ENCODE measurements around the gene CCDC78. TPM values are rescaled to one million over a fixed set of nuclear protein-coding genes. Genes with fewer than 3 reads are reported as not detected.

CCDC78 gene
- total and polyA plus RNA-seq, 2 of the 13 experiments (the other 11 are each of a cell fraction or from before 2014, with no cell fraction given) = 0.53 to 1.5 TPM

DNA sequence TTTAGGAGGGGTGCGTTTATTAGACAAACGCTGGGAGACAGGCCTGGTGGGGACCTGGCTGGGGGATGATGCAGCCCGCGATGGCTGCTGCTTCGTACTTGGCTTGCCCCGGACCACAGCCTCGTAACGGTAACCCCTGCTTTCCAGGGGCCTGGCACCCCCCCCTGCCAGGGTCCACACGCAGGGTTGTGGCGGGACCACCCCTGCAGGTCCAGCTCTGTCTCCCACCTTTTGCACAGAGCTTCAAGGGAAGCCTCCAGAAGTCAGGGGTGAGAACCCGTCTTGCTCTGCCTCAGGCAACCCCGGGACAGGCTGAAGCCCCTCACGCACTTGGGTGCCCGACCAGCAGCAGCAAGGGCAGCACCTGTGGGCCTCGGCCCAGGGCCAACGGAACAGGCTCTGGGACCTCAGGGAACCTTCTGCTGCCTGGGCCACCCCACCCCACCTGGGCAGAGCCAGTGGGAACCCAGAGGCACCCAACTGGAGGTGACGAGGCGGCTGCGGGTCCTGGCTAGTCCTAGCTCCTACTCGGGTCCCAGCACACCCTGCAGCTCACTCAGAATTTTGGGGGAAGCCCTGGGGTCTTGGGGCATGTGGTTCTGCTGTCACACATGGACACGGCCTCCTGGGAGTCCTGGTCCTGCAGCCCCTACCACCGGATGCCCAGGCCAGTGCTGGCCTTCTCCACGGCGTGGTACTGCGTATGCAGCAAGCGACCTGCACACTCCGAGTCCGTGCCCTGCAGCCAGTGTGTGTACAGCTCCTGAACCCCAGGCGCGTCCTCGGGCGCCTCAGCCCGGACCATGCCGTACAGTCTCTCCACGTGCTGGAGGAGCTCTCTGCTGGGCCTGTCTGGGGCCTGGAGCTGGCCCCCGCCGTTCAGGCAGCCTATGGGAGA lies 3.8 kb upstream of the CCDC78 start:
- ChIA-PET POLR2A (interaction anchor here (1.3 to 2.0 kb wide), 2 partner anchors 9 to 10 kb away, joined by 4 to 7 read pairs; partner anchors contain the start of genes ANTKMT and CIAO3), CTCF (ENCODE audit: low intra/inter-chr PET ratio, low total read pairs) (no interaction called here)
- WGBS (ENCODE audit: low lambda C conversion rate) = 96% methylated on average over 16 of the region's 37 CpGs
- FAIRE-seq (no peak), ATAC-seq (no peak), DNase-seq (ENCODE audit: low spot score) (no peak)
- Histone ChIP-seq H3K4me3 (replicated peaks in 1 of 3; ENCODE audit: insufficient read depth in 1 of 3, low read depth in 2 of 3, low read length in 3 of 3) (no peak overlapping the region), H3K27ac (ENCODE audit: extremely low read length, insufficient read depth, low read length) (no peak overlapping the region), H3K36me3 (replicated peaks in 1 of 2; ENCODE audit: control insufficient read depth in 1 of 2, insufficient read depth in 2 of 2, low read length in 2 of 2) (peaks cover 3 to 8% of the 10 kb centered on the region in 2 experiments; a peak in 2 of 5 replicates), H3K27me3 (ENCODE audit: control insufficient read depth in 1 of 2, insufficient read depth in 2 of 2, low read length in 2 of 2) (peaks cover 0 to 3% of the 10 kb centered on the region in 2 experiments; a peak in 1 of 5 replicates), H2AFZ (ENCODE audit: low read length) (no peak overlapping the region), H3K4me1 (ENCODE audit: insufficient read depth, low read length) (peaks cover 11% of the 10 kb centered on the region), H3K4me2 (ENCODE audit: low read depth, low read length) (no peak overlapping the region), H3K79me2 (ENCODE audit: insufficient read depth, low read length) (no peaks in the 10 kb centered on the region), H3K9ac (ENCODE audit: insufficient read depth, low read depth, low read length) (no peak overlapping the region), H4K20me1 (ENCODE audit: insufficient read depth, low read length) (0 out of 2 replicates have a peak, but pooled peaks cover 2% of the 10 kb centered on the region), H3K9me3 (ENCODE audit: low read length) (no peaks in the 10 kb centered on the region)
- intact Hi-C loops (cut with micrococcal nuclease; ENCODE audit: unreplicated experiment) = no loop called here
- no TSS peak for BruUV-seq (replicated peaks)
- in situ Hi-C loops (cut with HindIII; ENCODE audit: extremely low pct_ligation_motif_present, low pct_unique_long_range_greater_than_20kb) = no loop called here
- TF ChIP-seq POLR2A (IDR thresholded peaks at IDR 0.05; ENCODE audit: insufficient read depth in 1 of 2, low read depth in 2 of 2, low read length in 2 of 2) (peak in 1 of 2 experiments; percentile 14; a peak in 1 of 4 replicates), AGO2 (optimal IDR thresholded peaks at IDR 0.05; ENCODE audit: low read depth, low read length) (peak; percentile 8), RBFOX2 (IDR thresholded peaks at IDR 0.05; ENCODE audit: low read depth, low read length) (peak; percentile 36), ZBTB46 (CRISPR knock-in tag; IDR thresholded peaks at IDR 0.05; ENCODE audit: borderline replicate concordance) (no peak), ZNF839 (CRISPR knock-in tag; IDR thresholded peaks at IDR 0.05; ENCODE audit: borderline replicate concordance) (no peak), ZNF747 (CRISPR knock-in tag; IDR thresholded peaks at IDR 0.05; ENCODE audit: borderline replicate concordance) (no peak), FOXK1 (CRISPR knock-in tag; IDR thresholded peaks at IDR 0.05; ENCODE audit: borderline replicate concordance, low read depth) (no peak), ZNF552 (CRISPR knock-in tag; IDR thresholded peaks at IDR 0.05; ENCODE audit: borderline replicate concordance) (no peak), ATF1 (CRISPR knock-in tag; IDR thresholded peaks at IDR 0.05) (no peak), ZNF343 (CRISPR knock-in tag; IDR thresholded peaks at IDR 0.05) (no peak), ZNF263 (CRISPR knock-in tag; IDR thresholded peaks at IDR 0.05) (no peak), NCOA2 (CRISPR knock-in tag; IDR thresholded peaks at IDR 0.05) (no peak), ARHGAP35 (CRISPR knock-in tag; IDR thresholded peaks at IDR 0.05; ENCODE audit: borderline replicate concordance) (no peak), FOSL1 (CRISPR knock-in tag; IDR thresholded peaks at IDR 0.05; ENCODE audit: borderline replicate concordance) (no peak), ZNF749 (CRISPR knock-in tag; IDR thresholded peaks at IDR 0.05; ENCODE audit: borderline replicate concordance) (no peak), DMAP1 (CRISPR knock-in tag; IDR thresholded peaks at IDR 0.05) (no peak), ZNF567 (CRISPR knock-in tag; IDR thresholded peaks at IDR 0.05; ENCODE audit: borderline replicate concordance) (no peak)
- TF ChIP-seq, protein P1, sequence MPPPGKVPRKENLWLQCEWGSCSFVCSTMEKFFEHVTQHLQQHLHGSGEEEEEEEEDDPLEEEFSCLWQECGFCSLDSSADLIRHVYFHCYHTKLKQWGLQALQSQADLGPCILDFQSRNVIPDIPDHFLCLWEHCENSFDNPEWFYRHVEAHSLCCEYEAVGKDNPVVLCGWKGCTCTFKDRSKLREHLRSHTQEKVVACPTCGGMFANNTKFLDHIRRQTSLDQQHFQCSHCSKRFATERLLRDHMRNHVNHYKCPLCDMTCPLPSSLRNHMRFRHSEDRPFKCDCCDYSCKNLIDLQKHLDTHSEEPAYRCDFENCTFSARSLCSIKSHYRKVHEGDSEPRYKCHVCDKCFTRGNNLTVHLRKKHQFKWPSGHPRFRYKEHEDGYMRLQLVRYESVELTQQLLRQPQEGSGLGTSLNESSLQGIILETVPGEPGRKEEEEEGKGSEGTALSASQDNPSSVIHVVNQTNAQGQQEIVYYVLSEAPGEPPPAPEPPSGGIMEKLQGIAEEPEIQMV (CRISPR knock-in tag; IDR thresholded peaks at IDR 0.05; ENCODE audit: low read depth) = no peak
- TF ChIP-seq, protein P2, sequence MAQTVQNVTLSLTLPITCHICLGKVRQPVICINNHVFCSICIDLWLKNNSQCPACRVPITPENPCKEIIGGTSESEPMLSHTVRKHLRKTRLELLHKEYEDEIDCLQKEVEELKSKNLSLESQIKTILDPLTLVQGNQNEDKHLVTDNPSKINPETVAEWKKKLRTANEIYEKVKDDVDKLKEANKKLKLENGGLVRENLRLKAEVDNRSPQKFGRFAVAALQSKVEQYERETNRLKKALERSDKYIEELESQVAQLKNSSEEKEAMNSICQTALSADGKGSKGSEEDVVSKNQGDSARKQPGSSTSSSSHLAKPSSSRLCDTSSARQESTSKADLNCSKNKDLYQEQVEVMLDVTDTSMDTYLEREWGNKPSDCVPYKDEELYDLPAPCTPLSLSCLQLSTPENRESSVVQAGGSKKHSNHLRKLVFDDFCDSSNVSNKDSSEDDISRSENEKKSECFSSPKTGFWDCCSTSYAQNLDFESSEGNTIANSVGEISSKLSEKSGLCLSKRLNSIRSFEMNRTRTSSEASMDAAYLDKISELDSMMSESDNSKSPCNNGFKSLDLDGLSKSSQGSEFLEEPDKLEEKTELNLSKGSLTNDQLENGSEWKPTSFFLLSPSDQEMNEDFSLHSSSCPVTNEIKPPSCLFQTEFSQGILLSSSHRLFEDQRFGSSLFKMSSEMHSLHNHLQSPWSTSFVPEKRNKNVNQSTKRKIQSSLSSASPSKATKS (CRISPR knock-in tag; IDR thresholded peaks at IDR 0.05) = no peak
